Measurements from ENCODE around the gene GYPA. TPM values are rescaled to one million over a fixed set of nuclear protein-coding genes. Genes with fewer than 3 reads are reported as not detected.
"Not testable (repeated sequence)": the region's sequence is repeated elsewhere in the genome, so short reads cannot be mapped to it uniquely, and the experiment has no call there.

GYPA gene
- polyA plus RNA-seq (2013, experiment 1 of 2; ENCODE audit: insufficient read length), result not detected
- not detected for polyA plus RNA-seq (2013, experiment 2 of 2; ENCODE audit: insufficient read length)

- DNase-seq, result not testable (repeated sequence)
Observed at GRCh38 chr4:144140594-144141295, at the start of gene GYPA. Gene GYPA, minus strand, starts transcription at chr4:144140718. Its CDS starts 83 bp downstream, at chr4:144140635.

- DNase-seq, result no peak
Observed at GRCh38 chr4:144190009-144190408, 49.5 kb upstream of the GYPA start.

GRCh38 chr4:144189121-144189520, 48.6 kb upstream of the GYPA start:
- no peak for DNase-seq

GRCh38 chr4:144185086-144185485, 44.6 kb upstream of the GYPA start:
- DNase-seq, result no peak

- DNase-seq, result no peak
Observed at GRCh38 chr4:144183165-144183564, 42.6 kb upstream of the GYPA start.

- DNase-seq, result no peak
Observed at GRCh38 chr4:144181391-144181790, 40.9 kb upstream of the GYPA start.

- no peak for DNase-seq
Observed at GRCh38 chr4:144179152-144179739, 38.7 kb upstream of the GYPA start.

GRCh38 chr4:144178414-144178813, 37.9 kb upstream of the GYPA start:
- peak; percentile 1 for DNase-seq

GRCh38 chr4:144176476-144176875, 36.0 kb upstream of the GYPA start:
- no peak for DNase-seq

GRCh38 chr4:144174401-144175067, 34.0 kb upstream of the GYPA start:
- peak; percentile 62 for DNase-seq

GRCh38 chr4:144171697-144172096, 31.2 kb upstream of the GYPA start:
- DNase-seq, result no peak

- no peak for DNase-seq
Observed at GRCh38 chr4:144169211-144169610, 28.7 kb upstream of the GYPA start.

GRCh38 chr4:144154044-144154443, 13.5 kb upstream of the GYPA start:
- DNase-seq, result no peak

GRCh38 chr4:144142690-144143326, 2.3 kb upstream of the GYPA start:
- DNase-seq, result peak; percentile 6

GRCh38 chr4:144141493-144141892, 975 bp upstream of the GYPA start:
- no peak for DNase-seq

- DNase-seq, result not testable (repeated sequence)
Observed at GRCh38 chr4:144139991-144140390, 527 bp downstream of the GYPA start.

GRCh38 chr4:144139547-144139946, 971 bp downstream of the GYPA start:
- not testable (repeated sequence) for DNase-seq

GRCh38 chr4:144138239-144138638, 2.3 kb downstream of the GYPA start:
- not testable (repeated sequence) for DNase-seq

- peak; percentile 7 for DNase-seq
Observed at GRCh38 chr4:144137137-144137931, 3.2 kb downstream of the GYPA start.

GRCh38 chr4:144136189-144136588, 4.3 kb downstream of the GYPA start:
- DNase-seq, result not testable (repeated sequence)

GRCh38 chr4:144130167-144130566, 10.4 kb downstream of the GYPA start:
- DNase-seq, result not testable (repeated sequence)

- not testable (repeated sequence) for DNase-seq
Observed at GRCh38 chr4:144129336-144129875, 11.1 kb downstream of the GYPA start.

Measured in fibroblast of skin of abdomen (primary cell).